Measurements from ENCODE around the gene RAP2C.
"Not testable (repeated sequence)": the region's sequence is repeated elsewhere in the genome, so short reads cannot be mapped to it uniquely, and the experiment has no call there.

RAP2C gene

DNA sequence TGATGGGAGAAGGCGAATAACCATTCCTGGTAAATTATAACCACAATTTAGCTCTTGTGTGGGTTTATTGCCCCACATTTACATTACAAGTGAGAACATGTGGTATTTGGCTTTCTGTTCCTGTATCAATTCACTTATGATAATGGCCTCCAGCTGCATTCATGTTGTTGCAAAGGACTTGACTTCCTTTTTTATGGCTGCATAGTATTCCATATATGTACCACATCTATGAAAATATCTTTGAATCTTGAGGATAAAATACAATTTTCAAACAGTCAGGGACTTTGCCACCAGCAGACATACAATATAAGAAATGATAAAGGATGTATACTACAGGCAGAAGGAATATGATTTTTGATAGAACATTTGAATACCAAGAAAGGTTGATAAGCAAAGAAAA is 27.3 kb downstream of the RAP2C start:
- Histone ChIP-seq H3K4me1 (ENCODE audit: control insufficient read depth, insufficient read depth, low read length) (no peaks in the 10 kb centered on the region), H3K4me3 (ENCODE audit: low read length) (no peak overlapping the region), H3K9ac (ENCODE audit: low read length) (no peak overlapping the region), H3K36me3 (ENCODE audit: control insufficient read depth, insufficient read depth, low read length) (no peaks in the 10 kb centered on the region), H3K27ac (ENCODE audit: low read depth, low read length) (no peak overlapping the region), H3K27me3 (ENCODE audit: control insufficient read depth, insufficient read depth, low read length) (no peaks in the 10 kb centered on the region)

DNA sequence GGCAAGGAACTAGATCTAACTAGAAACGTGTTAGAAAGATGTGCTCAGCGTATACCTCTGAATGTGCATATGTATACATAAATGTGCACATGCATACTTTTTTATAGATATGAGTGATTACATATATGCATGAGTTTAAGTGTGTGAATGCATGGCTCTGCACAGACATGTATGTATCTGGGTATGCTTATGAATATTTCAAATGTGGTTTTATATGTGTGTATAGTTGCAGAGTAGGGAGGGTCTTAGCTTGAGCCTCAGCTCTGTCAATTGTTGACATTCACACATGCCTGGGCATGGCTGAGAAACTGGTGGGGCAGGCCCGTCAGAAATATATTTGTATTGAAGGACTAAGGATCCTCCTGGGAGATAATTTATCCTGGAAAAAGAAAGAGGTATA is 31.1 kb downstream of the RAP2C start:
- H3K4me1 ChIP-seq (ENCODE audit: control insufficient read depth, insufficient read depth, low read length): no peaks in the 10 kb centered on the region
- no peaks in the 10 kb centered on the region for H3K27me3 ChIP-seq (ENCODE audit: control insufficient read depth, insufficient read depth, low read length)
- no peak overlapping the region for H3K4me3 ChIP-seq (ENCODE audit: low read length)
- H3K9ac ChIP-seq (ENCODE audit: low read length): no peak overlapping the region
- H3K36me3 ChIP-seq (ENCODE audit: control insufficient read depth, insufficient read depth, low read length): no peaks in the 10 kb centered on the region
- no peak overlapping the region for H3K27ac ChIP-seq (ENCODE audit: low read depth, low read length)

DNA sequence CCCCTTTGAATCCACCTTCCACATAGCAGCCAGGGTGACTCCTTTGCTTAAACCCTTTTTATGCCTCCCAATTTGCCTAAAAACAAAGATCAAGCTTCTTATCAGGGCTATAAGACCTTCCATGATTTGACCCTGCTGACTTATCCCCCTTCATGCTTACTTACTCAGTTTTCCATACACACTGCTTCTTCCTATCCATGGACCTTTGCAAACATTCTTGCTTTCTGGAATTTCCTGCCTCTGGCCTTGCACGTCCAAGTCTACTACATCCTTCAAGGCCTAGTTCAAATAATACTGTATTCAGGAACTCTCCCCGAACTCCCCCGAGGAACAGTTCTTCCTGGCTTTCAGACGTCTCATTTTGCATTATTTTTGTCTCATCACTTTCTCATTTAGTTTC is 31.8 kb downstream of the RAP2C start:
- Histone ChIP-seq H3K4me1 (ENCODE audit: control insufficient read depth, insufficient read depth, low read length) (no peaks in the 10 kb centered on the region), H3K27me3 (ENCODE audit: control insufficient read depth, insufficient read depth, low read length) (no peaks in the 10 kb centered on the region), H3K36me3 (ENCODE audit: control insufficient read depth, insufficient read depth, low read length) (no peaks in the 10 kb centered on the region), H3K27ac (ENCODE audit: low read depth, low read length) (no peak overlapping the region), H3K9ac (ENCODE audit: low read length) (no peak overlapping the region), H3K4me3 (ENCODE audit: low read length) (no peak overlapping the region)

DNA sequence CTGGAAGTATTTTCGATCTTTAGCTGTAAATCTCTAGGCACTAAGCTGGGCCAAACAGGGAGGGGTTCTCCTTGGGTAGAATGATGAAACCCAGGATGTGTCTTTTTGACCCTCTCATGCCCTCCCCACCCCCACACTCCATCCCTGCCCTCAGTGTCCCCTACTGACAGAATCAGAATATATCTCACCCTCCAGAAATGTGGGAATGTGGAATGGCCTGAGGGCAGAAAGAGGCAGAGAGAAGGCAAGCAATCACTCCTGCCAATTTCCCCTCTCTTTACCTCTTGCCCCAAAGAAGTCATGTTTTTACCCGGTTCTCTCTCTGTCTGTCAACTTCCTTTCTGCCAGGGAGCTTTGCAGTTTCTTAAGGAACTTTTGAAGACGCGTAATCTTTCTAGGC is 34.4 kb downstream of the RAP2C start:
- Histone ChIP-seq H3K27me3 (ENCODE audit: control insufficient read depth, insufficient read depth, low read length) (no peaks in the 10 kb centered on the region), H3K4me1 (ENCODE audit: control insufficient read depth, insufficient read depth, low read length) (no peaks in the 10 kb centered on the region), H3K9ac (ENCODE audit: low read length) (no peak overlapping the region), H3K36me3 (ENCODE audit: control insufficient read depth, insufficient read depth, low read length) (no peaks in the 10 kb centered on the region), H3K4me3 (ENCODE audit: low read length) (no peak overlapping the region), H3K27ac (ENCODE audit: low read depth, low read length) (no peak overlapping the region)

DNA sequence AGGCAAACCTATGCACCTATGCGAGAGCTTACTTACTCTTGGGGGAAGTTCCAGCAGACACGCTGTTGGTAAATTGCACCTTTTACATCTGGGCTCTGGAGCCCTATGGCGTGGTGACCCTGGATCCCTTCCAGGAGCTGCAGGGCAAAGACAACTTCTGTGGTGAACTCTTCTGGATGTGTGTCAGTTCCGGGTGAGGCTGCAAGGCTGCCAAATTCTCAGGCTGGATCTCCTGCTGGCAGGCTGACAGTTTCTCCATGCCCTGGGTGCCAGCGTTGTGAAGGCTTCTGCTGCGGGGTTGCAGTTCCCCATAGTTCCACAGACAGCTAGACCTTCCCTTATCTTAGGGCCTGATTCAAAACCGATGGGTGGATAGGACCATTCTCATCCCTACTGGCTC is 37.9 kb downstream of the RAP2C start:
- Histone ChIP-seq H3K36me3 (ENCODE audit: control insufficient read depth, insufficient read depth, low read length) (no peaks in the 10 kb centered on the region), H3K27me3 (ENCODE audit: control insufficient read depth, insufficient read depth, low read length) (no peaks in the 10 kb centered on the region), H3K27ac (ENCODE audit: low read depth, low read length) (no peak overlapping the region), H3K4me3 (ENCODE audit: low read length) (no peak overlapping the region), H3K9ac (ENCODE audit: low read length) (no peak overlapping the region), H3K4me1 (ENCODE audit: control insufficient read depth, insufficient read depth, low read length) (no peaks in the 10 kb centered on the region)

DNA sequence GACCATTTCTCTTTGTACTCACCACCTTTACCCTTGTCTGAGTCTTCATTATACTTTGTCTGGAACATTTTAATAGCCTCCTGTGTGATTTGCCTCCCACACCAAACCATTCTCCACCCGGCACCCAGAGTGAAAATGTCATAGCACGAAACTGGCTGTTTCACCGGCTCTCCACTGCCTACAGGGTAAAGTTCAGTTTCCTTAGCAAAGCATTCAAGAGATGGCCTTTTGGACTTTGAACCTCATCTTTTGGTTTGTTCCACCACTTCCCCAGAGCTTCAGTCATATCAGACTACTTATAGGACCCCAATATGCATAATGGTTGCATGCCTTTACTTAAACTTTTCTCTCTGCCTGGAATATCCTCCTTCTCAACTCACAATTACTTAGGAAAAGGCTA is 38.3 kb downstream of the RAP2C start:
- Histone ChIP-seq H3K4me3 (ENCODE audit: low read length) (no peak overlapping the region), H3K36me3 (ENCODE audit: control insufficient read depth, insufficient read depth, low read length) (no peaks in the 10 kb centered on the region), H3K27ac (ENCODE audit: low read depth, low read length) (no peak overlapping the region), H3K4me1 (ENCODE audit: control insufficient read depth, insufficient read depth, low read length) (no peaks in the 10 kb centered on the region), H3K9ac (ENCODE audit: low read length) (no peak overlapping the region), H3K27me3 (ENCODE audit: control insufficient read depth, insufficient read depth, low read length) (no peaks in the 10 kb centered on the region)

DNA sequence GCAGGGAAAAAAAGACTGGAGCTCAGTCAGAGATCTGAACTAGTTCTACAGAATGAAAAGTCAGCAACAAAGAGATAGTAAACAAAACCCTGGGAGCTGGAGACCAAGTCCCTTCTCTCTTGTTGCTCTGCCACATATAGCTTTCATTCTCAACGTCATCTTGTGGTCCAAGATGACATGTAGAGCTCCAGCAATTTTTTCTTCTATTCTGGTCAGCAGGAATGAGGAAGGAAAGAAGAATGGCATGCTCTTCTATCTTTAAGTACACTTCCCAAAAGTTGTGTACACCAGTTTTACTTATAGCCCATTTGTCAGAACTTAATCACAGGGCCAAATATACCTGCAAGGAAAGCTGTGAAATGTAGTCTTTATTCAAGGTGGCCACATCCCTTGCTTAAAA is 45.6 kb downstream of the RAP2C start:
- Histone ChIP-seq H3K9ac (ENCODE audit: low read length) (no peak overlapping the region), H3K27ac (ENCODE audit: low read depth, low read length) (no peak overlapping the region), H3K36me3 (ENCODE audit: control insufficient read depth, insufficient read depth, low read length) (no peaks in the 10 kb centered on the region), H3K4me3 (ENCODE audit: low read length) (no peak overlapping the region), H3K4me1 (ENCODE audit: control insufficient read depth, insufficient read depth, low read length) (no peaks in the 10 kb centered on the region), H3K27me3 (ENCODE audit: control insufficient read depth, insufficient read depth, low read length) (no peaks in the 10 kb centered on the region)

DNA sequence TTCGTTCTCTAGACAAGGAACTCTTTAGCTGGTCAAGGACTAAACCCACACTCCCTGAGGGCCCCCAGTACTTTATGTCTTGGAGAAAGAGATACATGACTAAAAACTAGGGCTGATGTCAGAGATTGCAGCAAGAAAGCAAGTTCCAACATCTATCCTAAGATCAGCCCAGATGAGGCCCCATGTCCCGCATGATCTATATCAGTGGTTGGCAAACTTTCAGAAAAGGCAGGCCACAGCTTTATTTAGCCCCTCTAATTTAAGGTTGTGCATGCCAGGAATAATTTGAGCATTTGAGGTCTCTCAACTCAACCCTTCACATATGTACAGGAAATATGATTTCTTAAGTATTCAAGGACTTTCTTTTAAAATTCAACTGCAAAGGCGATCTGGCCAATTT is 47.4 kb downstream of the RAP2C start:
- Histone ChIP-seq H3K36me3 (ENCODE audit: control insufficient read depth, insufficient read depth, low read length) (no peaks in the 10 kb centered on the region), H3K4me1 (ENCODE audit: control insufficient read depth, insufficient read depth, low read length) (no peaks in the 10 kb centered on the region), H3K4me3 (ENCODE audit: low read length) (no peak overlapping the region), H3K9ac (ENCODE audit: low read length) (no peak overlapping the region), H3K27ac (ENCODE audit: low read depth, low read length) (no peak overlapping the region), H3K27me3 (ENCODE audit: control insufficient read depth, insufficient read depth, low read length) (no peaks in the 10 kb centered on the region)

DNA sequence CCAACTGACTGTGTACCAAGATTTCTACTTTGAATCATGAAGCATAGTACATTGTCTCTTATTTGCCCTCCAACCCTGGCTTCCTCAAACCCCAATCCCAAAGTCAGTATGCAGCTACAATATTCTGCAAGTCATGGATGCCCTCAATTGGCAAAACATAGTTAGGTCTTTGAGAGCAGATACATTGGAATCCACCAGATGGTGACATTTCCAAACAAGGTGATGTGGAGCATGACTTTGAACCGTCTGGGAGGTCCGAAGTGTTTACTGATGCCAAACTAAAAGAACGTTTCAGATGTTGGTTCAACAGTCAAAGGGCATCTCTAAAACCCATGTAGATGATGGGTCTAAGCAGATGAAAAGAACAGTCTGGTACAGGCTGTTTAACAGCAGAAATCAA is 47.8 kb downstream of the RAP2C start:
- no peak overlapping the region for H3K4me3 ChIP-seq (ENCODE audit: low read length)
- no peaks in the 10 kb centered on the region for H3K4me1 ChIP-seq (ENCODE audit: control insufficient read depth, insufficient read depth, low read length)
- no peaks in the 10 kb centered on the region for H3K27me3 ChIP-seq (ENCODE audit: control insufficient read depth, insufficient read depth, low read length)
- H3K27ac ChIP-seq (ENCODE audit: low read depth, low read length): no peak overlapping the region
- no peak overlapping the region for H3K9ac ChIP-seq (ENCODE audit: low read length)
- no peaks in the 10 kb centered on the region for H3K36me3 ChIP-seq (ENCODE audit: control insufficient read depth, insufficient read depth, low read length)

DNA sequence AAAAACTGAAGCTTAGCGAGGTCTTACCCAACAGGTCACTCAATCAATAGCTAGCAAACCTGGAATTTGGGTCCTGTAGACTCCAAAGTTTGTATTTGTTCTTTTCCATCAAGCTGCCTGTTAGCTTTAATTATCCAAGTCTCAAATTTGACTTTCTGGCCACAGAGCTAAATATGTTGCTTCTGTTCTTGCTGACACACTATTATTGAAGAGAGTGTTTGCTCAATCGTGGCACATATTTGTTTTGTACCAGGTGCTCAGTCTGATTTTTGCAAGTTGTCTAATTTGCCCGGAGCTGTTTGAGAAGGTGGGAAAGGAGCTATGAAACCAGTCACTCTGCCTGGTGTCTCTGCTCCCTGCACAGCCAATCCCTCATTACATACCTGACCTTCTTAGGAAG is 49.7 kb downstream of the RAP2C start:
- no peak overlapping the region for H3K27ac ChIP-seq (ENCODE audit: low read depth, low read length)
- H3K4me3 ChIP-seq (ENCODE audit: low read length): no peak overlapping the region
- no peaks in the 10 kb centered on the region for H3K27me3 ChIP-seq (ENCODE audit: control insufficient read depth, insufficient read depth, low read length)
- no peaks in the 10 kb centered on the region for H3K4me1 ChIP-seq (ENCODE audit: control insufficient read depth, insufficient read depth, low read length)
- H3K9ac ChIP-seq (ENCODE audit: low read length): no peak overlapping the region
- no peaks in the 10 kb centered on the region for H3K36me3 ChIP-seq (ENCODE audit: control insufficient read depth, insufficient read depth, low read length)

DNA sequence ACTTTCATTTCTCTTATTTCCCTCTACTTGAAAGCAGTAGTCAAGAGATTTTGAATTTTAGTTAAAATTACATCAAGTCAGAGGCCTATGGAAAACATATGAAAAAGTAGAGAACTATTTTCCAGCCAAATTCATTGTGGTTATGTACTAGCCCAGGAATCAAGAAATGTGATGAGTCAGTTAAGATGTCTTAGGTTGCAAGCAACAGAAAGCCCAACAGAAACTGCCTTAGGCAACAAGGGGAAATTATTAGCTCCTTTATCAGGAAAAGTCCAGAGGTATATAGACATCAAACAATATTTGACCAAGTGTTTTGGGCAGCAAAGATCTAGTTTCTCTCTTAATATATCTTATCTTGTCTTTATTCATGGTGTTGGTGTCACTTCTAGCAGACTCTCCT is 53.6 kb downstream of the RAP2C start:
- H3K36me3 ChIP-seq (ENCODE audit: control insufficient read depth, insufficient read depth, low read length): no peaks in the 10 kb centered on the region
- H3K27me3 ChIP-seq (ENCODE audit: control insufficient read depth, insufficient read depth, low read length): no peaks in the 10 kb centered on the region
- H3K9ac ChIP-seq (ENCODE audit: low read length): no peak overlapping the region
- H3K4me3 ChIP-seq (ENCODE audit: low read length): no peak overlapping the region
- H3K27ac ChIP-seq (ENCODE audit: low read depth, low read length): no peak overlapping the region
- no peaks in the 10 kb centered on the region for H3K4me1 ChIP-seq (ENCODE audit: control insufficient read depth, insufficient read depth, low read length)

DNA sequence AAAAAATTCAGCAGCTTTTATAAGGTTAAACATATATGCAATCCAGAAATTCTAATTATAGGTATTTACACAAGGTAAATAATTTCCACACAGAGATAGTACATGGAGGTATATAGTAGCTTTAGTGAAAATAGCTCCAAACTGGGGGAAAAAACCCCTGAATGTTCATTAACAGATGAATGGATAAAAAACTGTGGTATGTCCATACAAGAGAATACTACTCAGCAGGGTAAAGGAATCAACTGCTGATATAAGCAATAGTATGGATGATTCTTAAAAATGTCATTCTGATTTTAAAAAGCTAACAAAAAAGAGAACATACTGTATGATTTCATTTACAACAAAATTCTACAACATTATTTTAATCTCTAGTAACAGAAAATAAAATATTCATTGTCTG is 54.2 kb downstream of the RAP2C start:
- H3K4me1 ChIP-seq (ENCODE audit: control insufficient read depth, insufficient read depth, low read length): no peaks in the 10 kb centered on the region

DNA sequence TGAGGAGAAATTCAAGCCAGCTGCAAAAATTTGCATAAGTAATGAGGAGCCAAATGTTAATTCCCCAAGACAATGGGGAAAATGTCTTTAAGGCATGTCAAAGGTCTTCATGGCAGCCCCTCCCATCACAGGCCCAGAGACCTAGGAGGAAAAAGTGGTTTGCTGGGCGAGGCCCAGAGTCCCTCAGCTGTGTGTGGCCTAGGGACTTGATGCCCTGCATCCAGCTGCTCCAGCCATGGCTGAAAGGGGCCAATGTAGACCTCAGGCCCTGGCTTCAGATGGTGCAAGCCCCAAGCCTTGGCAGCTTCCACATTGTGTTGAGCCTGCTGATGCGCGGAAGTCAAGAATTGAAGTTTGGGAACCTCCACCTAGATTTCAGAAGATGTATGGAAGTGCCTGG is 56.2 kb downstream of the RAP2C start:
- not testable (repeated sequence) for H3K27ac ChIP-seq (ENCODE audit: low read depth, low read length); H3K9ac ChIP-seq (ENCODE audit: low read length); H3K36me3 ChIP-seq (ENCODE audit: control insufficient read depth, insufficient read depth, low read length); H3K27me3 ChIP-seq (ENCODE audit: control insufficient read depth, insufficient read depth, low read length); H3K4me1 ChIP-seq (ENCODE audit: control insufficient read depth, insufficient read depth, low read length); H3K4me3 ChIP-seq (ENCODE audit: low read length)

More for the DNA sequence above, 54.2 kb downstream of the RAP2C start:
- Histone ChIP-seq H3K27me3 (ENCODE audit: control insufficient read depth, insufficient read depth, low read length) (no peaks in the 10 kb centered on the region), H3K36me3 (ENCODE audit: control insufficient read depth, insufficient read depth, low read length) (no peaks in the 10 kb centered on the region), H3K9ac (ENCODE audit: low read length) (no peak overlapping the region), H3K4me3 (ENCODE audit: low read length) (no peak overlapping the region), H3K27ac (ENCODE audit: low read depth, low read length) (no peak overlapping the region)

DNA sequence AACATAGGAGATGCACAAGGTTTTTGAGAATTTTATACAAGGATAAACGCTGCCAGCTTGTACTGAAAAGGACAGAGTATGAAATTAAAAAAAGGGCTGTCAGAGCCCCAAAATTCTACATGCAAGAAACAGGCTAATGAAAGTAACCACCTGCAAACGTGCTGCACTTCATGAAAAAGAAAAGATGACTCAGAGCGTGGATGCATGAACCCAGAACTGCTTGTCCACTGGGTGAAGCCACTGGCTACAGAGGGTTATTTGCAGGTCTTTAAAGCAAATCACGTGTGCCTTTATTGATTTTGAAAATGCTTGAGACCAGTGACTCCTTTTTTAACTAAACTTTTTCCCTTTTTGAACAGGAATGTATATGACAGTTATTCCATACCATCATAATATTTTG is 66.1 kb downstream of the RAP2C start:
- Histone ChIP-seq H3K27ac (ENCODE audit: low read depth, low read length) (no peak overlapping the region), H3K4me1 (ENCODE audit: control insufficient read depth, insufficient read depth, low read length) (no peaks in the 10 kb centered on the region), H3K4me3 (ENCODE audit: low read length) (no peak overlapping the region), H3K27me3 (ENCODE audit: control insufficient read depth, insufficient read depth, low read length) (no peaks in the 10 kb centered on the region), H3K9ac (ENCODE audit: low read length) (no peak overlapping the region), H3K36me3 (ENCODE audit: control insufficient read depth, insufficient read depth, low read length) (no peaks in the 10 kb centered on the region)

All from rectal smooth muscle tissue (tissue), 1 donor.